ENCODE results near the gene SSR1.
"Not testable (repeated sequence)": the region's sequence is repeated elsewhere in the genome, so short reads cannot be mapped to it uniquely, and the experiment has no call there.

The SSR1 gene

DNA sequence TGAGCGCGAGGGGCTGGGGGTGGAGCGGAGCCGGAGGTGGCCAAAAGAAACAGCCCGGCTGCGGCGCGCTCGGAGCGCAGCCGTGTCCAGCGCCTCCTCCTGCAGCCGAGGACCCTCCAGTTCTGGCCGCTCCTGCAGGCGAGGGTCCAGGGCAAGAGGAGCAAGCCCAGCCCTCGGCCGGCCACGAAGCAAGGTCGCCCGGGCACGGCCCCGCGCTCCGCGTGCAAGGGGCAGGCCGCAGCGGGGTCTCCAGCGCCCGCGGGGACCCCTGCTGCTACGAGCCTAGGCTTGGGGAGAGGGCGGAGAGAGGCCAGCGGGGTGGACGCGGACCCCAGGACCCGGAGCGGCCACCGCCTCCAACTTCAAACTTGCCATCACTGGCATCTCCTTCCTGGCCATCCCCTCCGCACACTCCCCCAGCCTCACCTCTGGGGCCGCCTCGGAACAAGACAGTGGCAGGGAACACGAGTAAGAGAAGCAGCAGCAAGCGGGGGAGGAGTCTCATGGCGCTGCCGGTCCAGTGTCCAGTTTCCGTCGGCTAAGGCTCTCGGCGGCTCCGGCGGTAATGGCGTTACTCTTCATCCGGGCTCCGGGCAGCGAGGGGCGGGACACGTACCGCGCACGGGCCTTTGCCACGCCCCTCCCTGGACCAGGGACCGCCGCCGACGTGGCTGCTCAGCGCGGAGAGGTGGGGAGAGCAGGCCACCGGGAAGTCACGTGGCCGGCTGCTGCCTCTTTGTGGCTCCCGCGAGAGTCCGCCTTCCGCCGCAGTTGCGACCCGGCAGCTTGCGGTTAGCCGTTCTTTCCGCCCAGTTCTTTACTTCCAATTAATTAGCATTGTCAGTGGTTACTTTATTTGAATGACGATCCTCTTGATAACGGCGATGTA lies at the start of gene SSR1:
TSS of gene SSR1 (minus strand) at position 584 of the 889 bp plus-strand sequence. CDS start at position 505, 79 bp downstream.
- ATAC-seq (ENCODE audit: low read depth) (peak; percentile 97), DNase-seq (ENCODE audit: low spot score in 2 of 2) (peak; percentile 91 to 93)
- peak within 1 kb of the TSS; percentile 92 for H3K4me3 Mint-ChIP-seq
- peaks cover 20% of the 10 kb centered on the region for H3K4me1 Mint-ChIP-seq
- peaks cover 13% of the 10 kb centered on the region for H3K36me3 Mint-ChIP-seq
- H3K9me3 Mint-ChIP-seq: no peaks in the 10 kb centered on the region
- peak within 1 kb of the TSS; percentile 93 for H3K27ac Mint-ChIP-seq
- no peaks in the 10 kb centered on the region for H3K27me3 Mint-ChIP-seq

- H3K27me3 Mint-ChIP-seq; H3K36me3 Mint-ChIP-seq; H3K4me3 Mint-ChIP-seq; DNase-seq (ENCODE audit: low spot score in 2 of 2); H3K27ac Mint-ChIP-seq; H3K9me3 Mint-ChIP-seq; H3K4me1 Mint-ChIP-seq; ATAC-seq (ENCODE audit: low read depth): not testable (repeated sequence)
These were observed 38.9 kb upstream of the SSR1 start for GRCh38 chr6:7351916-7352315.

DNA sequence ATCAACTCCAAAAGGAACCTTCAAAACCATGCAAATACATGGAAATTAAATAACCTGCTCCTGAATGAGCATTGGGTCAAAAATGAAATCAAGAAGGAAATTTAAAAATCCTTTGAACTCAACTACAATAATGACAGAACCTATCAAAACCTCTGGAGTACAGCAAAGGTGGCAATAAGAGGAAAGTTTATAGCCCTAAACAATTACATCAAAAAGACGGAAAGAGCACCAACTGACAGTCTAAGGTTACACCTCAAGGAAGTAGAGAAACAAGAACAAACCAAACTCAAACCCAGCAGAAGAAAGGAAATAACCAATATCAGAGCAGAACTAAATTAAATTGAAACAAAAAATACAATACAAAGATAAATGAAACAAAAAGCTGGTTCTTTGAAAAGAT lies 37.6 kb upstream of the SSR1 start:
- not testable (repeated sequence) for ATAC-seq (ENCODE audit: low read depth); H3K9me3 Mint-ChIP-seq

GRCh38 chr6:7347551-7347997 lies 34.6 kb upstream of the SSR1 start:
- H3K36me3 Mint-ChIP-seq; H3K9me3 Mint-ChIP-seq; ATAC-seq (ENCODE audit: low read depth); H3K4me1 Mint-ChIP-seq; DNase-seq (ENCODE audit: low spot score in 2 of 2); H3K27ac Mint-ChIP-seq; H3K4me3 Mint-ChIP-seq: not testable (repeated sequence)
- H3K27me3 Mint-ChIP-seq: peaks cover 13% of the 10 kb centered on the region

More for the DNA sequence above, 37.6 kb upstream of the SSR1 start:
- not testable (repeated sequence) for H3K27me3 Mint-ChIP-seq; DNase-seq (ENCODE audit: low spot score in 2 of 2); H3K27ac Mint-ChIP-seq; H3K4me1 Mint-ChIP-seq; H3K36me3 Mint-ChIP-seq; H3K4me3 Mint-ChIP-seq

DNA sequence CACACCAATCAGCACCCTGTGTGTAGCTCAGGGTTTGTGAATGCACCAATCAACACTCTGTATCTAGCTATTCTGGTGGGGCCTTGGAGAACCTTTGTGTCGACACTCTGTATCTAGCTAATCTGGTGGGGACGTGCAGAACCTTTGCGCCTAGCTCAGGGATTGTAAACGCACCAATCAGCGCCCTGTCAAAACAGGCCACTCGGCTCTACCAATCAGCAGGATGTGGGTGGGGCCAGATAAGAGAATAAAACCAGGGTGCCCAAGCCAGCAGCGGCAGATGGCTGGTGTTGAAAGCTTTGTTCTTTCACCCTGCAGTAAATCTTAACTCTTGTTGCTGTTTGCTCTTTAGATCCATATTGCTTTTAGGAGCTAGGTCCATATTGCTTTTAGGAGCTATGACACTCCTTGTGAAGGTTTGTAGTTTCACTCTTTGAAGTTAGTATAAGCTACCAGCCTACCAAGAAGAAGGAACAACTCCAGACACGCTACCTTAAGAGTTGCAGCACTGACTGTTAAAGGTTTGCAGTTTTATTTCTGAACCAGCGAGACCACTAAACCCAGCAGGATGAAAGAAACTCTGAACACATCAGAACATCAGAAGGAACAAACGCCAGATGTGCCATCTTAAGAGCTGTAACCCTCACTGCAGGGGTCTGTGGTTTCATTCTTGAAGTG lies 31.9 kb upstream of the SSR1 start:
- not testable (repeated sequence) for ATAC-seq (ENCODE audit: low read depth); H3K27ac Mint-ChIP-seq; H3K4me3 Mint-ChIP-seq; DNase-seq (ENCODE audit: low spot score in 2 of 2); H3K9me3 Mint-ChIP-seq; H3K4me1 Mint-ChIP-seq; H3K36me3 Mint-ChIP-seq
- peaks cover 21% of the 10 kb centered on the region for H3K27me3 Mint-ChIP-seq

- peaks cover 4% of the 10 kb centered on the region for H3K36me3 Mint-ChIP-seq
These were observed 30.8 kb upstream of the SSR1 start for GRCh38 chr6:7343546-7344475.

GRCh38 chr6:7341989-7342742 lies 29.2 kb upstream of the SSR1 start:
- H3K9me3 Mint-ChIP-seq: no peaks in the 10 kb centered on the region
- no peaks in the 10 kb centered on the region for H3K4me1 Mint-ChIP-seq
- peaks cover 18% of the 10 kb centered on the region for H3K27me3 Mint-ChIP-seq
- no peaks in the 10 kb centered on the region for H3K36me3 Mint-ChIP-seq
- ATAC-seq (ENCODE audit: low read depth) (no peak), DNase-seq (ENCODE audit: low spot score in 2 of 2) (no peak)
- no peak overlapping the region for H3K27ac Mint-ChIP-seq
- H3K4me3 Mint-ChIP-seq: no peak overlapping the region

More at GRCh38 chr6:7343546-7344475, 30.8 kb upstream of the SSR1 start:
- no peak for DNase-seq (ENCODE audit: low spot score in 2 of 2)
- Mint-ChIP-seq H3K4me1 (no peaks in the 10 kb centered on the region), H3K27ac (no peak overlapping the region), H3K4me3 (peak overlapping the region; percentile 34), H3K9me3 (no peaks in the 10 kb centered on the region), H3K27me3 (peaks cover 21% of the 10 kb centered on the region)
- ATAC-seq (ENCODE audit: low read depth): no peak

- Mint-ChIP-seq H3K27me3 (peaks cover 18% of the 10 kb centered on the region), H3K9me3 (no peaks in the 10 kb centered on the region), H3K36me3 (no peaks in the 10 kb centered on the region), H3K4me1 (no peaks in the 10 kb centered on the region), H3K27ac (no peak overlapping the region), H3K4me3 (no peak overlapping the region)
- ATAC-seq (ENCODE audit: low read depth) (no peak), DNase-seq (ENCODE audit: low spot score in 2 of 2) (no peak)
These were observed 28.3 kb upstream of the SSR1 start for GRCh38 chr6:7341271-7341670.

- H3K36me3 Mint-ChIP-seq; H3K27ac Mint-ChIP-seq; H3K9me3 Mint-ChIP-seq; DNase-seq (ENCODE audit: low spot score in 2 of 2); H3K4me3 Mint-ChIP-seq; H3K4me1 Mint-ChIP-seq: not testable (repeated sequence)
- ATAC-seq (ENCODE audit: low read depth): peak; percentile 64
- peaks cover 16% of the 10 kb centered on the region for H3K27me3 Mint-ChIP-seq
These were observed 26.2 kb upstream of the SSR1 start for GRCh38 chr6:7339007-7339732.

DNA sequence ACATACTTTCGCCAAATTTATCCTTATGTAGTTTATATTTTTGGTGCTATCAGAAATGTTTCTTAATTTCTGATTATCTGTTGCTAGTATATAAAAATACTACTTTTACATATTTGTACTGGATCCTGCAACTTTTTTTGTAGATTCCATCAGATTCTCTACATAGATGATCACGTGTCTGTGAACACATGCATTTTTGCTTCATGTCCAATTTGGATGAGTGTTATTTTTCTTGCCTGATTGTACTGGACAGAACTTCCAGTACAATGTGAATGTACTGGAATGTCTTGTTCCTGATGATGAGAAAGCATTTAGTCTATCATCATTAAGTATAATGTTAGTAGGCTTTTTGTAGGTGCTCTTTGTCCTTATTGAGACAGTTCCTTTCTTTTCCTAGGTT lies 25.0 kb upstream of the SSR1 start:
- Mint-ChIP-seq H3K9me3 (no peaks in the 10 kb centered on the region), H3K27me3 (peaks cover 10% of the 10 kb centered on the region), H3K27ac (no peak overlapping the region), H3K4me3 (no peak overlapping the region), H3K36me3 (no peaks in the 10 kb centered on the region), H3K4me1 (no peaks in the 10 kb centered on the region)
- DNase-seq (ENCODE audit: low spot score in 2 of 2) (no peak), ATAC-seq (ENCODE audit: low read depth) (no peak)

GRCh38 chr6:7335519-7335918 lies 22.5 kb upstream of the SSR1 start:
- no peaks in the 10 kb centered on the region for H3K9me3 Mint-ChIP-seq
- DNase-seq (ENCODE audit: low spot score in 2 of 2): no peak
- no peak for ATAC-seq (ENCODE audit: low read depth)
- H3K4me3 Mint-ChIP-seq: no peak overlapping the region
- H3K4me1 Mint-ChIP-seq: no peaks in the 10 kb centered on the region
- no peak overlapping the region for H3K27ac Mint-ChIP-seq
- peaks cover 2% of the 10 kb centered on the region for H3K27me3 Mint-ChIP-seq
- H3K36me3 Mint-ChIP-seq: no peaks in the 10 kb centered on the region

GRCh38 chr6:7334685-7335084 lies 21.7 kb upstream of the SSR1 start:
- ATAC-seq (ENCODE audit: low read depth) (no peak), DNase-seq (ENCODE audit: low spot score in 2 of 2) (no peak)
- H3K27ac Mint-ChIP-seq: no peak overlapping the region
- H3K4me3 Mint-ChIP-seq: no peak overlapping the region
- H3K9me3 Mint-ChIP-seq: no peaks in the 10 kb centered on the region
- H3K36me3 Mint-ChIP-seq: no peaks in the 10 kb centered on the region
- no peaks in the 10 kb centered on the region for H3K27me3 Mint-ChIP-seq
- H3K4me1 Mint-ChIP-seq: no peaks in the 10 kb centered on the region

Data from memory B cell (primary cell).